AG20443 (cell line): ENCODE results near the gene CMBL.

ENCODE experiments used
- DNase-seq: peaks from one replicate; pipeline ENCODE4 v3.0.0; 2012; ENCODE audit warnings: low spot score, mixed read lengths

Gene CMBL

GRCh38 chr5:10310066-10310779 is 2.5 kb upstream of the CMBL start:
- no peak for DNase-seq

DNA sequence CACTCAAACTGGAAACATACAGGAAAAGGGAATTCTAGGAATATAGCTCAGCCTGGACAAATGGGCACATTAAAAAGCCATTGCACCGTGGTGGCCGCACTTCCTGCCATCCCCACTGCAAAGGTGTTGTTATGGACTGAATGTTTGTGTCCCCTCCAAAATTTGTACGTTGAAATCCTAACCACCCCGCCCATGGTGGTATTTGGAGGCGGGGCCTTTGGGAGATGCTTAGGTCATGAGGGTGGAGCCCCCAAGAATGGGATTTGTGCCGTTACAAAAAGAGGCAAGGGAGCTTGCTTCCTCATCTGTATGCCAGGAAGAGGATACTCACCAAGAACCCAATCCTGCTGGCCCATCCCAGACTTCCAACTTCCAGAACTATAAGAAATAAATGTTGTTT is 1.1 kb upstream of the CMBL start:
- DNase-seq: no peak

- DNase-seq: no peak
Observed at GRCh38 chr5:10306806-10307205, 896 bp downstream of the CMBL start.

GRCh38 chr5:10306114-10306513 is 1.6 kb downstream of the CMBL start:
- DNase-seq: no peak

GRCh38 chr5:10304932-10305331 is 2.8 kb downstream of the CMBL start:
- DNase-seq: no peak

GRCh38 chr5:10303699-10304170 is 4.0 kb downstream of the CMBL start:
- DNase-seq: no peak

DNA sequence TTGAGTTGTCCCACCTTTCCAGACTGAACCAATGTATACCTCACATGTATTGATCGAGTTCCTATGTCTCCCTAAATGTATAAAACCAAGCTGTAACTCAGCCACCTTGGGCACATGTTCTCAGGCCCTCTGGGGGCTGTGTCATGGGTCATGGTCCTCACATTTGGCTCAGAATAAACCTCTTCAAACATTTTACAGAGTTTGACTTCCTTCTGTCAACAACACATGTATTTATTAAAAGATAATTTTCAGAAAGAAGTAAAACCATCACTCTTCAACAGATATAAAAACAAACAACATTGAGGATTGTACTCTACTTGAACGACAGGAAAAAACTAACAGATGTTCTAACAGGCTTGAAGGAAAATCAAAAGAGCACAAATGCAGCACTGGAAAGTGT is 4.5 kb downstream of the CMBL start:
- no peak for DNase-seq

GRCh38 chr5:10301842-10302610 is 5.7 kb downstream of the CMBL start:
- peak; percentile 35 for DNase-seq

GRCh38 chr5:10301266-10301665 is 6.4 kb downstream of the CMBL start:
- DNase-seq: no peak

- no peak for DNase-seq
Observed at GRCh38 chr5:10300246-10300645, 7.5 kb downstream of the CMBL start.

- DNase-seq: no peak
Observed at GRCh38 chr5:10297646-10298204, 10.0 kb downstream of the CMBL start.

DNA sequence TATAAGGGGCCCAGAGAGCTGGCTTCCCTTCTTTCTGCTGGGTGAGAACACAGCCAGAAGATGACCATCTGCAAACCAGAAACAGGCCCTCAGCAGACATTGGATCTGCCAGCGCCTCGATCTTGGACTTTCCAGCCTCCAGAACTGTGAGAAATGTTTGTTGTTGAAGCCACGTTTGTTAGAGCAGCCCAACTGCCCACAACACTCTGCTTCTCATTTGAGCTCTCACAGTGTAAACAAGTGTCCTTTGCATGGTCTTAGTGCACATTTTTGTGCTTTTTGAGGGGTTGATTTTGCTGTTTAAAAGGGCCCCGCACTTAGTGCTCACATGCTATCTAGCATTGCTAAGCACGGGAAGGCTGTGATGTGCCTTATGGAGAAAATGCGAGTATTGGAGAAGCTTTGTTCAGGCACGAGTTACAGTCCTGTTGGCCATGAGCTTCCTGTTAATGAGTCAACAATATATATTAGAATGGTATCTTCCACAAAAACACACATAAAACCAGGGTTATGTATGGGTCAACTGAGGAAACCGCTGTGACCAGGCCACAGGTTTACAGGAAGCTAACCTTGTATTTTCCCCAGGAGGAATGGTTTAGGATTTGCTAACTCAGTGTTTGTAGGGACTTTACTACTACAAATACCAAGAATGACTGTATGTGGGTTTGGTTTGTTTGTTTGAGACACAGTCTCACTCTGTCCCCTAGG is 11.9 kb downstream of the CMBL start:
- no peak for DNase-seq

- no peak for DNase-seq
Observed at GRCh38 chr5:10293907-10294662, 13.6 kb downstream of the CMBL start.

- DNase-seq: no peak
Observed at GRCh38 chr5:10291692-10292339, 15.9 kb downstream of the CMBL start.

DNA sequence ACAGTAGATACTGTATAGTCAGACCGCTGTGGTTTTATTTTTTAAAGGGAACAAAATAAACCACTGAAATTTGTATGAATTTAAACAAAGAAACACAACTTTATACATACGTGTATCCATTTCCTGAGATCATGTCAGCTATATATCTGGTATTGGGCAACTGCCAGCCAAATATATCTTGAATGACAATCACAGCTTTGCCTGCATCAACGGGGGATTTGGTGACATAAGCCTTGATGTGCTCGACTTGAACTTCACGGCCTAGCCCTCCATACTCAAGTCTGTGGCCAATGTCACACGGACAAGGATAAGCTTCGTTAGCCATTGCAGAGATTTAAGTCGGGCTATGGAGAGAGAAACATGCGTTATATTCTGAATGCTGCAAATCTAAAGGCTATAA is 17.3 kb downstream of the CMBL start:
- no peak for DNase-seq

DNA sequence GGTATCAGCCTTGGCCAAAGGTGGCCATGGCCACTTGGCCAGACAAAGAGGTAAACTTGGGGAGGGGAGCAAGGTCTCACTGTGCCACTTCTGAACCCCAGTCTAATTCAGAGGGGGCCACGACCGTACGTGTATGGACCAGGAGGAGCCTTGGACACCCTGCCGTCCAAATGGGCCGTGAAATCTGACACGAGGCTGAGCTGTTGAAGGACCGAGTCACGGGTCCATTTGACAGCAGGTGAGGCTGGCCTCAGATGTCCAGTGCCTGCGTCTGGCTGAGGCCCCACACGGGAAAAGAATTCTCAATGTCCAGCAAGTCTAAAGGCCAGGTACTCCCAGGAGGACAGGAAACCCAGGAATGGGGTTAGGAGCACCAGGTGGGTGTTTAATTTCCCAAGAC is 17.7 kb downstream of the CMBL start:
- DNase-seq: no peak

- DNase-seq: peak; percentile 78
Observed at GRCh38 chr5:10289353-10289752, 18.3 kb downstream of the CMBL start.

GRCh38 chr5:10288592-10289219 is 19.0 kb downstream of the CMBL start:
- DNase-seq: no peak

- peak; percentile 26 for DNase-seq
Observed at GRCh38 chr5:10286862-10287227, 20.9 kb downstream of the CMBL start.

GRCh38 chr5:10286162-10286861 is 21.4 kb downstream of the CMBL start:
- DNase-seq: peak; percentile 93
